ENCODE measurements around the gene THNSL1.

Gene THNSL1

GRCh38 chr10:24974976-24975375 lies 41.4 kb upstream of the THNSL1 start:
- TF ChIP-seq CTCF (IDR thresholded peaks at IDR 0.05; ENCODE audit: insufficient read depth, low read depth, low read length, missing control alignments): no peak
- DNase-seq (ENCODE audit: low read depth): no peak
- H3K4me3 ChIP-seq (ENCODE audit: low read depth, low read length): no peak overlapping the region

- no peak for DNase-seq (ENCODE audit: low read depth)
- no peak for TF ChIP-seq CTCF (IDR thresholded peaks at IDR 0.05; ENCODE audit: insufficient read depth, low read depth, low read length, missing control alignments)
These were observed 36.7 kb upstream of the THNSL1 start for GRCh38 chr10:24979685-24980084.

GRCh38 chr10:24981161-24981710 lies 35.2 kb upstream of the THNSL1 start:
- H3K4me3 ChIP-seq (ENCODE audit: low read depth, low read length): no peak overlapping the region
- no peak for DNase-seq (ENCODE audit: low read depth)
- no peak for TF ChIP-seq CTCF (IDR thresholded peaks at IDR 0.05; ENCODE audit: insufficient read depth, low read depth, low read length, missing control alignments)

More at GRCh38 chr10:24979685-24980084, 36.7 kb upstream of the THNSL1 start:
- no peak overlapping the region for H3K4me3 ChIP-seq (ENCODE audit: low read depth, low read length)

- no peak overlapping the region for H3K4me3 ChIP-seq (ENCODE audit: low read depth, low read length)
- peak; percentile 38 for DNase-seq (ENCODE audit: low read depth)
- TF ChIP-seq CTCF (IDR thresholded peaks at IDR 0.05; ENCODE audit: insufficient read depth, low read depth, low read length, missing control alignments): no peak
These were observed 33.9 kb upstream of the THNSL1 start for GRCh38 chr10:24982319-24983112.

- no peak for TF ChIP-seq CTCF (IDR thresholded peaks at IDR 0.05; ENCODE audit: insufficient read depth, low read depth, low read length, missing control alignments)
- no peak for DNase-seq (ENCODE audit: low read depth)
- H3K4me3 ChIP-seq (ENCODE audit: low read depth, low read length): no peak overlapping the region
These were observed 33.3 kb upstream of the THNSL1 start for GRCh38 chr10:24983130-24983529.

GRCh38 chr10:24983946-24984345 lies 32.5 kb upstream of the THNSL1 start:
- TF ChIP-seq CTCF (IDR thresholded peaks at IDR 0.05; ENCODE audit: insufficient read depth, low read depth, low read length, missing control alignments): no peak
- H3K4me3 ChIP-seq (ENCODE audit: low read depth, low read length): no peak overlapping the region
- no peak for DNase-seq (ENCODE audit: low read depth)

Measured in GM12865 (cell line).